Panc1 (cell line): ENCODE results near the gene TGM5. TPM values are rescaled to one million over a fixed set of nuclear protein-coding genes. Genes with fewer than 3 reads are reported as not detected.

Source experiments
- ATAC-seq: fragments of 200-7000 bp; cut with Tn5 transposase; 2 replicates; pipeline ENCODE4 v1.9.1; 2020; ENCODE audit warnings: mild to moderate bottlenecking, moderate library complexity
- BruUV-seq: library from RNA; stranded (reverse); fragments of 400-500 nt; replicated peaks from 2 replicates; lab custom pipeline; 2021; lab: Mats Ljungman, UMichigan
- CTCF ChIA-PET: fragments of 300-600 bp; sonication (Branson Sonifier 250); formaldehyde crosslinking; loops from one replicate; lab custom pipeline; 2022; ENCODE audit warnings: antibody characterized with exemption; lab: Charles Lee
- POLR2A ChIA-PET: fragments of 300-600 bp; sonication (Branson Sonifier 250); formaldehyde crosslinking; loops from one replicate; lab custom pipeline; 2022; ENCODE audit warnings: antibody characterized with exemption; lab: Charles Lee
- DNase-seq: peaks from one replicate; pipeline ENCODE4 v3.0.0-alpha.2; 2010; ENCODE audit warnings: low read depth, low spot score
- H3K27ac ChIP-seq: 2 replicates; pipeline ENCODE4 v1.5.1; 2011; ENCODE audit warnings: mild to moderate bottlenecking, low read length, inconsistent platforms
- H3K27me3 ChIP-seq: fragments of 200-500 bp; sonication (Bioruptor generic); 2 replicates; pipeline ENCODE4 v1.6.0; 2014; ENCODE audit warnings: low read length, inconsistent platforms; ENCODE audit not compliant: control insufficient read depth, insufficient read depth
- H3K36me3 ChIP-seq: fragments of 200-500 bp; sonication (Bioruptor generic); 2 replicates; pipeline ENCODE4 v1.5.1; 2014; ENCODE audit warnings: inconsistent platforms, mild to moderate bottlenecking, low read length, moderate library complexity; ENCODE audit not compliant: control insufficient read depth, insufficient read depth
- H3K4me1 ChIP-seq: 2 replicates; pipeline ENCODE4 v1.5.1; 2011; ENCODE audit warnings: inconsistent platforms, mild to moderate bottlenecking, low read length, moderate library complexity; ENCODE audit not compliant: control insufficient read depth, insufficient read depth
- H3K4me3 ChIP-seq, 2 experiments: 2 replicates each; pipeline ENCODE4 v1.5.1; 2011 to 2012; ENCODE audit warnings: low read depth in 2 of 2, low read length in 2 of 2, mild to moderate bottlenecking in 2 of 2, inconsistent platforms in 1 of 2, moderate library complexity in 1 of 2
- H3K9me3 ChIP-seq: fragments of 200-500 bp; sonication (Bioruptor generic); 2 replicates; pipeline ENCODE4 v1.5.1; 2014; ENCODE audit warnings: low read depth, mild to moderate bottlenecking, inconsistent platforms, low read length, moderate library complexity; ENCODE audit not compliant: control insufficient read depth, insufficient read depth
- CTCF ChIP-seq: fragments of 450-650 bp; IDR thresholded peaks from 2 replicates; pipeline ENCODE4 v1.5.1; 2017; ENCODE audit warnings: mild to moderate bottlenecking
- POLR2AphosphoS5 ChIP-seq: IDR thresholded peaks from 2 replicates; pipeline ENCODE4 v1.6.1; 2012; ENCODE audit warnings: mild to moderate bottlenecking, low read depth, low read length, moderate library complexity
- REST ChIP-seq, 2 experiments: IDR thresholded peaks; 2 replicates each; pipeline ENCODE4 v1.6.1; 2011 to 2012; ENCODE audit warnings: low read depth in 2 of 2, control low read depth in 1 of 2, low read length in 1 of 2, mild to moderate bottlenecking in 1 of 2, moderate library complexity in 1 of 2; ENCODE audit not compliant: insufficient read depth in 1 of 2
- SIN3A ChIP-seq: IDR thresholded peaks from 2 replicates; pipeline ENCODE4 v1.6.1; 2012; ENCODE audit warnings: low read depth, mild to moderate bottlenecking, low read length, moderate library complexity, borderline replicate concordance; ENCODE audit not compliant: insufficient read depth
- TCF7L2 ChIP-seq: IDR thresholded peaks from 2 replicates; pipeline ENCODE4 v1.6.1; 2011; ENCODE audit warnings: mild to moderate bottlenecking, low read depth, low read length, inconsistent platforms
- in situ Hi-C: cut with HindIII; loops from 2 replicates; pipeline ENCODE4 v1.10.0; 2016; ENCODE audit warnings: low sequenced_read_pairs, low pct_unique_long_range_greater_than_20kb
- intact Hi-C: fragments of 100-400 bp; cut with micrococcal nuclease; formaldehyde crosslinking; loops from one replicate; pipeline ENCODE4 v1.10.0; 2022; ENCODE audit not compliant: unreplicated experiment
- total RNA-seq: library from RNA; stranded (reverse); gene quantifications from one replicate; pipeline ENCODE4 v1.2.1, GENCODE V29; 2021; ENCODE audit not compliant: unreplicated experiment

The TGM5 gene
- total RNA-seq, 1 experiment from 2014 or later, result not detected

GRCh38 chr15:43253431-43254403 lies 13.0 kb downstream of the TGM5 start:
- no peak for DNase-seq
- in situ Hi-C loops (no loop called here), intact Hi-C loops (no loop called here)
- TF ChIP-seq TCF7L2 (no peak), CTCF (no peak), REST (IDR thresholded peaks at IDR 0.05; ENCODE audit: insufficient read depth in 1 of 2, low read depth in 2 of 2, low read length in 1 of 2) (no peak), SIN3A (no peak), POLR2AphosphoS5 (no peak)
- BruUV-seq, result no TSS peak
- no peak overlapping the region for H3K27ac ChIP-seq
- ChIA-PET POLR2A (no interaction called here), CTCF (interaction anchor here (1.0 kb wide), 1 partner anchor 585 kb away, joined by 3 read pairs; no protein-coding TSS in a partner anchor)
- no peaks in the 10 kb centered on the region for H3K9me3 ChIP-seq
- no peaks in the 10 kb centered on the region for H3K4me1 ChIP-seq
- no peak for ATAC-seq
- H3K36me3 ChIP-seq, result no peaks in the 10 kb centered on the region
- no peaks in the 10 kb centered on the region; the same call in 1 of the 2 replicates for H3K27me3 ChIP-seq
- no peak overlapping the region for H3K4me3 ChIP-seq

- CTCF ChIA-PET, result no interaction called here
- no TSS peak for BruUV-seq
- intact Hi-C loops (no loop called here), in situ Hi-C loops (no loop called here)
- no peak for DNase-seq
- H3K27ac ChIP-seq, result no peak overlapping the region
- no peaks in the 10 kb centered on the region for H3K4me1 ChIP-seq
- no peaks in the 10 kb centered on the region; the same call in 1 of the 2 replicates for H3K27me3 ChIP-seq
- ATAC-seq, result no peak
- no peak overlapping the region for H3K4me3 ChIP-seq
- H3K9me3 ChIP-seq, result no peaks in the 10 kb centered on the region
- H3K36me3 ChIP-seq, result no peaks in the 10 kb centered on the region
- TF ChIP-seq SIN3A (no peak), POLR2AphosphoS5 (no peak), CTCF (no peak), TCF7L2 (no peak), REST (IDR thresholded peaks at IDR 0.05; ENCODE audit: insufficient read depth in 1 of 2, low read depth in 2 of 2, low read length in 1 of 2) (no peak)
- POLR2A ChIA-PET, result no interaction called here
Measured at GRCh38 chr15:43251871-43252250, 14.9 kb downstream of the TGM5 start.
